ENCODE data around the gene PIBF1.

The PIBF1 gene

GRCh38 chr13:73059460-73060250 lies 277.7 kb downstream of the PIBF1 start:
- DNase-seq (ENCODE audit: low read depth, low spot score), result peak; percentile 83

- peak; percentile 66 for DNase-seq (ENCODE audit: low read depth, low spot score)
Measured at GRCh38 chr13:73060251-73061160, 278.6 kb downstream of the PIBF1 start.

GRCh38 chr13:73061473-73061872 lies 279.5 kb downstream of the PIBF1 start:
- no peak for DNase-seq (ENCODE audit: low read depth, low spot score)

- DNase-seq (ENCODE audit: low read depth, low spot score), result no peak
Measured at GRCh38 chr13:73061876-73062275, 279.9 kb downstream of the PIBF1 start.

DNA sequence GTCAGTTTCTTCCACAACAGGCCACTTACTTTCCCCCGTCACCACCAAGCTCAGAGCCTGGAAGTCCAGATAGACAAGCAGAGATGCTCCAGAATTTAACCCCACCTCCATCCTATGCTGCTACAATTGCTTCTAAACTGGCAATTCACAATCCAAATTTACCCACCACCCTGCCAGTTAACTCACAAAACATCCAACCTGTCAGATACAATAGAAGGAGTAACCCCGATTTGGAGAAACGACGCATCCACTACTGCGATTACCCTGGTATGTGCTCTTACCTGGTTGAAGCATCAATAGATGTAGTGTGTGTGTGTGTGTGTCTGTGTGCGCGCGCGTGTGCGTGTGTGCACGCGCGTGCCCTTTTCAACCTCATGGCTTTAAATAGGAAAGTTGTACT lies 280.5 kb downstream of the PIBF1 start:
- DNase-seq (ENCODE audit: low read depth, low spot score), result no peak

DNA sequence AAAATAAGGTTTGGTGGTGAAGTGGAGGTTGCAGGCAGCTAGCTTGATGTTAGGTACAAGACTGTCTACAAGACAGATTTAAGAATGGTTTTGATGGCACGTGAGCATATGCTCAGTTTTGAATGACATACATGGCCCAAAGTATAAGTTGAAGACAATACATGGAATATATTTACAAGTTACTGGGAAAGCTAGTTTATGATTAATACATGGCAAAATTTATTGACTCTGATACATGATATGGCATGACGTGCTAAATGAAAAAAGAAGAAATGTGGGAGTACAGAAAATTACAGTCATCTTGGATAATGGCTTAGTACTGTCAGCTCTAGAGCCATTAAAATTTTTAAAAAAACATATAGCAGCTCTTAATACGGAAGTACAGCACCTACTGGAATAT lies 281.2 kb downstream of the PIBF1 start:
- no peak for DNase-seq (ENCODE audit: low read depth, low spot score)

DNA sequence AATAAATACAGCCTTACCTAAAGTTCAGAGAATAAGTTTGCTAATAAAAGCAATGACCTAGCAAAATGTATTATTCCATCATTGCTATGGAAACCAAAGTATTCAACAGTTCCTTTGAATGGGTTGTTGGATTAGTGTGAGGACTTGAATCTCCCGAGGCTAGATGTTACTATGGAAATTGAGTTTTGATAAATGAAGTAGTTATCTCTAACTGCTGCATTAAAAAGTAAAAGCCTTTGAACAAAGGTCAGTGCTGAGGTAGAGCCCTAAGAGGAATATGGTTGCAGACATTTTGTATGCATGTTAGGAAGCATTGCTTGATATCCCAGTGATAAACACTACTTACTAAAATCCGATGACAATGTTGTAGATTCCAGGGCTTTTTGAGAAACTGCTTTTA lies 283.1 kb downstream of the PIBF1 start:
- DNase-seq (ENCODE audit: low read depth, low spot score), result no peak

DNA sequence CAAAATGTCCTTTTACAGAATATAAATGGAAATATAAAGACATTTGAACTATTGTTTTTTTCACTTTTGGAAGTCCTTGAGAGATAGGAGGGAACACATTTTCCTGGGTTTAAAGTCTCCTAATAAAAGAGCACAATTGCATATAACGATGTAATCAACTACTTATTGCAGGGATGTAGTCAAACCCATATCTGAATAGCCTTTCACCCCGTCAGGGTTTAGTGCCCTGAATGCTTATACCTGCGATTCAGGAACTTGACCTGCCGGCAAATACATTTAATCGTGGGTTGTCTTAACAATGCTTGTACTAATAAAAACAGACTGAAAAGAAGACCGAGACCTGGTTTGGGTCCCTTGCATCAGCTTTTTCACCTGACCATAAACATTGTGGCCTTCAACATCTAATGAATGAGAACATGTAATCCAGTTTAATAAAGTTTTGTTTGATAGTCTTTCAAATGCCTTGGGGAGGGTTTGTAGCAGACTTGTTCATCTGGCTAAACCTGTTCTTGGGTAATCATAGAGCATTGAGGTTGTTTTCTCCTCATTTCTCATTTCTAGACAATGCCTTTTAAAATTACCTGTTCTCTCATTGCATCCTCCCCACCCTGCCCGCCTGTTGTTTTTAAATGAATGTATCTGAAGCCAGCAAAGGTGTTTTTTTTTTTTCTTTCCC lies 283.9 kb downstream of the PIBF1 start:
- DNase-seq (ENCODE audit: low read depth, low spot score), result no peak

Measured in astrocyte of the hippocampus (primary cell).